Activated CD4-positive, alpha-beta T cell treated with anti-CD3 and anti-CD28 coated beads for 1 hour (primary cell): ENCODE data around the gene SPATA31D3.
"Not testable (repeated sequence)": the region's sequence is repeated elsewhere in the genome, so short reads cannot be mapped to it uniquely, and the experiment has no call there.

Experiments used
- DNase-seq: peaks from one replicate; pipeline ENCODE4 v3.0.0-alpha.2; 2020

Gene SPATA31D3

DNA sequence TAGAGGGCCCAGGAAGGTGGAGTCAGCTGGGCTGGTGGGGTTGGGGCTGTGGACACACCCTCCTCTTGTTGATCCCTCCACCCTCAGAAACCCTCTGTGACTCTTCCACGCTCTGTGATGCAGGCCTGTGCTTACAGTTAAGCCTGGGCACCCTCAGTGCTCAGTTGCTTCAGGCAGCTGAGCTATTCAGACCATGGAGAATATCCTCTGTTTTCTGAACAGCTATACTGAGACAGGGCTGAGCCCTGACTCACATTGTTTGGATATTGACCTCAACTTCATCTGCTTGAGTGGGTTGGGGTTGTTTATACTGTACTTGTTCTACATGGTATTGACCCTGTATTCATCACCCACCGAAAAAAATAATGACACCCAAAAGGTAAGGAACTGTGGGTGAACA lies at the start of gene SPATA31D3:
SPATA31D3 (plus strand) TSS at position 108 of the 400 bp plus-strand sequence; CDS start at position 194, 86 bp downstream.
- DNase-seq = not testable (repeated sequence)

DNA sequence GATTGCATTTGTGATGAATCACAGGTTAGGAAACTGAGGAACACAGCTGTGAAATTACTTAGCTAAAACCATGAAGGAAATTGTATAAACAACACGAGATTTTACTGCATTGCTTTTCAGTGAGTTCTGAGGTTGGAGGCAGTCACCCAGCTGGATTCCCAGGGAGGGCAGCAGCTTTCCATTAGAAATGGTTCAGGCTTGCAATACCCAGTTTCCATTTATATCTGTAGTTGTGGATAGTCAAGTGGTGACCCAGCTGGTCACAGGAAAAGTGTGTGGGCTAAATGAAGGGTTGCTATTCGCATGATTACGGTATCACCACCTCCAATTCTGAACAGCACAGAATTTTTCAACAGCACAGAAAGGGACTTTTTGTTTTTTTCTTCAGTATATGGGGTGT lies 49.4 kb upstream of the SPATA31D3 start:
- no peak for DNase-seq

DNA sequence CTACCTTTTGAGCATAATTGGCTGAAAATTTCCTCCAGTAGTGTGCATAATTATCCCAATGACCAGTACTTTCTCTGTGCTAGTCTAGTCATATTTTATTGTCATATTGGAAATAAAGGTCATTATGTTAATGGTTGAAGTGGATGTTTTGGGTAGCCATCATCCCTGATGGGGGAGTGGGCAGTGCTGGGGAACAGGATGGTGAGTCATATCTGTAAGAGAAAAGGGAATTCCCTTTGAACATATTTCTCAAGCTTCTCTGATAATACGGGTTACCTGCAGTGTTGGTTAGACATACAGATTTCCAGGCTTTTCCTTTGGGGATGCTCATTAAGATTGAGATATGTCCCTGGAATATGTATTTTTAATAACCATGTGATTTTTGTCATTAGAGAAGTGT lies 48.4 kb upstream of the SPATA31D3 start:
- DNase-seq = no peak

DNA sequence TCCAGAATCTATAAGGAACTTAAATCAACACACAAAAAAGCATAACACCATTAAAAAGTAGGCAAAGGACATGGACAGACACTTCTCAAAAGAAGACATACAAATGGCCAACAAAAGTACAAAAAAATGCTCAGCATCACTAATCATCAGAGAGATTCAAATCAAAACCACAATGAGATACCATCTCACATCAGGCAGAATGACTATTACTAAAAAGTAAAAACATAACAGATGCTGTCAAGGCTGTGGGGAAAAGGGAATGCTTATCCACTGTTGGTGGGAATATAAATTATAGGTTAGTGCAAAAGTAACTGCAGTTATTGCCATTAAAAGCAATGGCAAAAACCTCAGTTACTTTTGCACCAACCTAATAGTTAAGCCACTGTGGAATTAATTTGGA lies 47.2 kb upstream of the SPATA31D3 start:
- DNase-seq = no peak

DNA sequence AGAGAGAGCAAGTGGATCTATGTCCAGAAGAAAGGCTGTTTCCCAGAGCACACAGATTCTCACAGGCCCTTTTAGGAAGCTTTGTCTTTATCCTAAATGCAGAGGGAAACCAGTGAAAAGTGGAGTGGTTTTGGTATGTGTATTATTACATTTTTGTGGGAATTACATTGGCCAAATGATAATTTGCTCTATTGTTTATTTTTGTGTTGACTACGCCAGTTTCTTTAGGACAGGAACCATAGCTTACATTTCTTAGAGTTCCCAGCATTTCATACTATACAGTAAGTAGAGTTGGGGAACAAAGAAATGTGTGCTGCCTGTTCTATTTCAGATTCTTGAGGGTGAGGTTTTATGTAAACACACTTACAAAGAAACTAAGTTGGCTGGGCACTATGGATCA lies 44.4 kb upstream of the SPATA31D3 start:
- DNase-seq = no peak

DNA sequence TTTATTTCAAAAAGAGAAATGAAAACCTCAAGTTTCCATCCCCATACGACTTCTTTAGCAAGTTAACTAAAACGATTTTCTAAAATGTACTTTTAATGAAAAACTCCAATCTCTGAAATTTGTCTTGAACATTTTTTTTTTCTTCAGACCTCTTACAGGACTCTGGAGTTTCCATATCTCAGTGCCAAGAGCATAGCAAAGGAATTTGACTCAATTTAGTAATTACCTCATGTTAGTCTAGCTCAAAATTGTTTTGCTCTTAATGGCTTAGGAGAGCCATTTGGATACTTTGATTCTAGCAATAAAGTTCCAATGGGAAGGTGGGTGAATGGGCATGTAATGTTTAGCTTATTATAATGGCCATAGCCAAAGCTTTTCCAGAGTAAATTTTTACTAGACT lies 41.1 kb upstream of the SPATA31D3 start:
- DNase-seq = no peak

DNA sequence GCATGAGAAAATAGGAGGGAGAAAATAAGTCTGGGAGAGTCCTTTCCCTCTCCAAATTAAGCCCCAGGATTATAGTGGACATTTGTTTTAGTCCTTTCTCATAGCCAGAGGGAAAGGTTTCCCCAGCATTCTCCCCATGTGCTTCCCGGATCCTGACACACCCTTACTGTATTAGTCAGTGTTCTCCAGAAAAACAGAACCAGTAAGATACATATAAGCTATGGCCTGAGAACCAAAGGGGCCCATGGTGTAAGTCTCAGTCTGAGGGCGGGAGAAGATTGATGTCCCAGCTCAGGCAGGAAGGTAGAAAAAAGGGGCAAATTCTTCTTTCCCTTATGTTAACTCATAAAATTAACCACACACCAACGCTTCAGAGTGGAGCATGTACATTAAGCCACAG lies 40.7 kb upstream of the SPATA31D3 start:
- no peak for DNase-seq

DNA sequence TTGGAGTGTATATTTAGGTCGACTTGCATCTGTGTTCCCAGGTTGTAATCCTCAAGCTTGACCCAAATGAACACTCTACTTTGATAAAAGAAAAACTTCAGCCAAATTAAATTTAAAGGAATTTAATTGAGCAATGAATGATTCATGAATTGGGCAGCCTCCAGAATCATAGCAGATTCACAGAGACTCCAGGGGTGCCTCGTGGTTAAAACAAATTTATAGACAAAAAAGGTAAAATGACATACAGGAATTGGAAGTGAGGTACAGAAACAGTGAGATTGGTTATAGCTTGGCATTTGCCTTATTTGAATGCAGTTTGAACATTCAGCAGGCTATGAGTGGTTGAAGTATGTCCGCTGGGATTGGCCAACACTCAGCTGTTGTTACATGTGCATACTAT lies 36.6 kb upstream of the SPATA31D3 start:
- no peak for DNase-seq

DNA sequence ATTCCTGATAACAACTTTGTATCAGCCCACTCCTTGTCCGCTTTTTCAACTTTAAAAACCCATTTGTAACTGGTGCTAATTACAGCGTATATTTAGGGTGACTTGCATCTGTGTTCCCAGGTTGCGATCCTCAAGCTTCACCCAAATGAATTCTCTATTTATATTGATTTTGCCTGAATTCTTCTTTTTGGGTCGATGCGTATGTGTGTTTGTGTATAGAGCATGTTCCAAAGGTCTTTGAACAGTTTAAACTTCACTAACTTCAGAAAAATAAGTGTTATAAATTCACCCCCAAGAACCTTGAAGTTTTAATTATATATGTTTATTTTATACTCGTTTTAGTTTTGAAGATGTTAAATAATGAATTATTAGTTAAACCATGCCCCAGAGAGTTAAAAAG lies 31.2 kb upstream of the SPATA31D3 start:
- no peak for DNase-seq

DNA sequence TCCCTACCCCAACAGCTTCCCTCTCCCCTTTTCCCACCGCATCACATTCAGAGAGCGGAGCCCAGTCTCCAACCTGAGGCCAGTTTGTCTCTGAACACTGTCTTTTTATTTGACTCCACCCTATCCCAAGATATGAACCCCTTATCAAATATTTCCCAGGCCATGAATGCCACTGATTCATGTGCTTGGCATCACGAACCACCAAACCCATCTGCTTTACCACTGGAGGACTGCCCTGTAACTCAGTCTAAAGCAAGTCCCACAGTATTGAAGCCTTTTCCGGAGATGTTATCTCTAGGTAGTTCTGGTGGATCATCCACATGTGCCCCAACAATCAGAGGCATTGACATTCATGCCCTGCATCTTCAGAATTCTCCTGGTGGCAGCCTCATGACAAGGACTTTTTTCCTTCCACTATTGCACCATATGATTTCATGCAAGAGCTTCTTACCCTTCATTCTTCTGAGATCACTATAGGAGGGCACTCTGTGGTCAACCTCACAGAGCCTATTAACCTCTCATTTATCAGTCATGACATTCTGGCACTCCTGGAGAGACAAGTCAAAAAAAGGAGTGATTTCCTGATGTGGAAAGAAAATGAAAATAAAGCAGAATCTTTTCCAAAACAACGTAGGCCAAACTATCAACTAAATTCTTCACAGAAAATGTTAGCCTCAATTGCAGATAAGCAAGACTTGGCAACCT lies 27.3 kb upstream of the SPATA31D3 start:
- no peak for DNase-seq

DNA sequence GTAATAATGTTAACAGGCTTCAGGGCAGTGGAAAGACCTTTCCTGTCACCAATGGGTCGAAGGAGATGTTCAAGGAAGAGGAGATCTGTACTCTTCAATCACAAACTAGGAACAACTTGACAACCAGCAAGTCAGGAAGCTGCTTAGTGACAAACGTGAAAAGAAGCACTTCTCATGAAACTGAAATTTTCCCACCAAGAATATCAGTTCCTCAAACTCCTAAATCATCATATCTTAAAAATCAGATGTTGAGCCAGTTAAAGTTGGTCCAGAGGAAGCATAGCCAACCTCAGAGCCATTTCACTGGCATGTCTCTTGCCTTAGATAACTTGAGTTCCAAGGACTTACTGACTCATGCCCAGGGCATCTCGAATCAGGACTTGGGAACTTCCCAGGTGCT lies 24.8 kb upstream of the SPATA31D3 start:
- not testable (repeated sequence) for DNase-seq

DNA sequence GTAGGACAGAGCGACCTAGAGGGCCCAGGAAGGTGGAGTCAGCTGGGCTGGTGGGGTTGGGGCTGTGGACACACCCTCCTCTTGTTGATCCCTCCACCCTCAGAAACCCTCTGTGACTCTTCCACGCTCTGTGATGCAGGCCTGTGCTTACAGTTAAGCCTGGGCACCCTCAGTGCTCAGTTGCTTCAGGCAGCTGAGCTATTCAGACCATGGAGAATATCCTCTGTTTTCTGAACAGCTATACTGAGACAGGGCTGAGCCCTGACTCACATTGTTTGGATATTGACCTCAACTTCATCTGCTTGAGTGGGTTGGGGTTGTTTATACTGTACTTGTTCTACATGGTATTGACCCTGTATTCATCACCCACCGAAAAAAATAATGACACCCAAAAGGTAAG lies 15.0 kb upstream of the SPATA31D3 start, which contains the start of gene SPATA31D4:
SPATA31D4 (plus strand) TSS at position 124 of the 400 bp plus-strand sequence; CDS start at position 210, 86 bp downstream.
- not testable (repeated sequence) for DNase-seq

DNA sequence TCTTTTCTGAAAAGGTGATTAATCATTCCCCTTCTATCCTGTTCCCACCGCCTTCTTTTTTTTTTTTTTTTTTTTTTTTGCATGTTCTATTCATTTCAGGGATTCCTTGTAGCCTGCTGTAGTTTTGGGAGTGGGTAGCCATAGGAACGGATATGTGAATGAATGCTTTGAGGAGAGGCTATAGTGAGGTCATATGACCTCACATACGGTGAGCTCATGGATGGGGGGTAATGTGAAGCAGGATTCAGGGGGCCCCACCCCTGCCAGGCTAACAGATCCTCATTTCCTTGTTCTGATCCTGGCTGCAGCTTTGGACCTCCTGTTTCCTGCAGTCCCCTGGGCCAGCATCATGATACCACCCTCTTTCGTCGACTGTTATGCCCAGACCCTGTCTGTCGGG lies 13.2 kb upstream of the SPATA31D3 start:
- not testable (repeated sequence) for DNase-seq

DNA sequence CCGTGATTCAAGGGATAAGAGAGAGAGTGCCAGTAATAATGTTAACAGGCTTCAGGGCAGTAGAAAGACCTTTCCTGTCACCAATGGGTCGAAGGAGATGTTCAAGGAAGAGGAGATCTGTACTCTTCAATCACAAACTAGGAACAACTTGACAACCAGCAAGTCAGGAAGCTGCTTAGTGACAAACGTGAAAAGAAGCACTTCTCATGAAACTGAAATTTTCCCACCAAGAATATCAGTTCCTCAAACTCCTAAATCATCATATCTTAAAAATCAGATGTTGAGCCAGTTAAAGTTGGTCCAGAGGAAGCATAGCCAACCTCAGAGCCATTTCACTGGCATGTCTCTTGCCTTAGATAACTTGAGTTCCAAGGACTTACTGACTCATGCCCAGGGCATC lies 9.8 kb upstream of the SPATA31D3 start:
- not testable (repeated sequence) for DNase-seq

DNA sequence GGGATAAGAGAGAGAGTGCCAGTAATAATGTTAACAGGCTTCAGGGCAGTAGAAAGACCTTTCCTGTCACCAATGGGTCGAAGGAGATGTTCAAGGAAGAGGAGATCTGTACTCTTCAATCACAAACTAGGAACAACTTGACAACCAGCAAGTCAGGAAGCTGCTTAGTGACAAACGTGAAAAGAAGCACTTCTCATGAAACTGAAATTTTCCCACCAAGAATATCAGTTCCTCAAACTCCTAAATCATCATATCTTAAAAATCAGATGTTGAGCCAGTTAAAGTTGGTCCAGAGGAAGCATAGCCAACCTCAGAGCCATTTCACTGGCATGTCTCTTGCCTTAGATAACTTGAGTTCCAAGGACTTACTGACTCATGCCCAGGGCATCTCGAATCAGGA lies 5.3 kb downstream of the SPATA31D3 start:
- DNase-seq = not testable (repeated sequence)

DNA sequence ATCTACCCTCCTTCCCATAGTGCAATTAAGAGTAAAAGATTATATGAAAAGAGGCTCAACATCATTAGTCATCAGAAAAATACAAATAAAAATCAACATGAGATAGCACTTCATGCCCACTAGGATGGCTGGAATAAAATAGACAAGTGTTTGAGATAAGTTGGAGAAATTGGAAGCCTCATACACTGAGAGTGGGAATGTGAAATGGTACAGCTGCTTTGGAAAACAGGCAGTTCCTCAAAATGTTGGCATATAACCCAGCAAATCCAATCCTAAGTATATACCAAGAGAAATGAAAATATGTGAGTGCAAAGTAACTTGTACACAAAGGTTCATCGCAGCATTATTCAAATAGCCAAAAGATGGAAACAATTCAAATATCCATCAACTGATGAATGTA lies 9.8 kb downstream of the SPATA31D3 start:
- DNase-seq = no peak

DNA sequence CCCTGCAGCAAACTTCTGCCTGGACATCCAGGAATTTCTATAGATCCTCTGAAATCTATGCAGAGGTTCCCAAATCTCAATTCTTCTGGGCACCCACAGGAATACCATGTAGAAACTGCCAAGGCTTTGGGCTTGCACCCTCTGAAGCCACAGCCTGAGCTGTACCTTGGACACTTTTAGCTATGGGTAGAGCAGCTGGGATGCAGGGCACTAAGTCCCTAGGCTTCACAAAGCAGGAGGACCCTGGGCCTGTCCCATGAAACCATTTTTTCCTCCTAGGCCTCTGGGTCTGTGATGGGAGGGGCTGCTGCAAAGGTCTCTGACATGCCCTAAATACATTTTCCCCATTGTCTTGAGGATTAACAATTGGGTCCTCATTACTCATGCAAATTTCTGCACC lies 12.3 kb downstream of the SPATA31D3 start:
- no peak for DNase-seq

DNA sequence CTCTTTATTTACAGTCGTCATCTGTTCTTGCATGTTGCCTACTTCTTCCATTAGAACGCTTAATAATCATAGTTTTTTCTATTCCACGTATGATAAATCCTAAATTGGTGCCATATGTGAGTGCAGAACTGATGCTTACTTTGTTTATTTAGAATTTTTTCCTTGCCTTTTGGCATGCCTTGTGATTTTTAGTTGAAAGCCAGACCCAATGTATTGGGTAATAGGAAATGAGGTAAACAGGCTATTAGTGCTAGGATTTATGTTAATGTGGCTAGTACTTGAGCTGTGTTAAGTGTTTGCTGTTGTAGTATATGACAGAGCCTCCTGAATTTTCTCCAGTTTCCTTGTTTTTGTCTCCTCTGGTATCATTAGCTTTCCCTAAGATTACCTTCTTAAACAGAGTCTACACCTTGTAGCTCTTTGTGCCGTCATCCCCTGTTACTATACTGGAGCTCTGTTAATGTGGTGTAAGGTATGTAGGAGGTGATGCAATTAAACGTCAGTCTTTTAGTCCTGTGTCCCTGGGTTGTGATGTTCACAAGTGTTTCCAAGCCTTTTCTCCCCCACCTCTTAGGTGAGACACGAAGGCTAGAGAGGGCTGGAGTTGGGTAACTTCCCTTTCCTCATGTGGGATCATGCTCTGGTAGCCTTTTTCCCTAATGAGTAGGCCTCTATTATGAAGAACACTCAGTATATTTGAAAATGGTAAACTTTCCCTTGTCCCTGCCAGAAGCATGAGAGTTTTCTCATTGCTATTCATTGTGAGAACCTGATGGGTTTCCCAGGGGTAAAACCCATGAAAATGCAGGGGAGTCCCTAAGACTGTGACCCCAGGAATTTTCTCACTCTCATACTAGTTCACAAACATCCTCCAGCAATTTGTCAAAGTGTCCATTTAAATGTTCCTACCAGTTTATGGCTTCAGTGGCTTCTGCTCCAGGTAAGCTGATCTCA lies 21.2 kb downstream of the SPATA31D3 start:
- no peak for DNase-seq

DNA sequence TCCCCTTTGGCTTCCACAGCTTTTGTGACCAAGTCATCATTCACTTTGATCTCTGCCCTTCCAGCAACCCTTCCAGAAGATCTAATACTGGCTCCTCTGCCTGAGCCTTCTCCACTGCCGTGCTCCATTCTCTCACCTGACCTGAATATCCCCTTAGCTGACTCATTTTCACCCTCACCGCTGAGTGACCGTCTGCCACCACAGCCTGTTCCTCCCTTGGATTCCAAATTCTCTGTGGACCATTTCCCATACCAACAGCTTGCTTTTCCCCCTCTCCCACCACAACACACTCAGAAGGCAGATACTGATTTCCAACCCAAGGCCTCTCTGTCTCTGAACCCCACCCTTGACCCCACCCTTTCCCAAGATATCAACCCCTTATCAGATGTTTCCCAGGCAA lies 24.7 kb downstream of the SPATA31D3 start:
- no peak for DNase-seq

DNA sequence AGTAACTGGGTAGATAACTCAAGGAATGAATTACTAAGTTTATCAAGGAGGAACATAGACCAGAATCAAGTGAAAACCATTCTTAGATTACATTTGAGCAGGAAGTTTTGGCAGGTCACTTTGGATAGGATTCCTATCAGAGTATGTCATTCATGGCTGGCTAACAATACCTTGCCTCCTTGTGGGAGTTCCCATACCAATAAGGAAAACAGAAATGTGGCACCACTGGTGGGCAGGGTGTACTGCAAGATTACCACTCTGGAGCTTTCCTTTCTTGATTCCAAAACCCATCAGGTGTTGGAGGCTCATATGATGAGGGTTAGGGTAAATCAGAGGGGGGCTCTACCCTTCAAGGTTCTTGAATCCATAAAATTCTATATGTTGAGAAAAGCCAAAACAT lies 26.7 kb downstream of the SPATA31D3 start:
- DNase-seq = no peak

DNA sequence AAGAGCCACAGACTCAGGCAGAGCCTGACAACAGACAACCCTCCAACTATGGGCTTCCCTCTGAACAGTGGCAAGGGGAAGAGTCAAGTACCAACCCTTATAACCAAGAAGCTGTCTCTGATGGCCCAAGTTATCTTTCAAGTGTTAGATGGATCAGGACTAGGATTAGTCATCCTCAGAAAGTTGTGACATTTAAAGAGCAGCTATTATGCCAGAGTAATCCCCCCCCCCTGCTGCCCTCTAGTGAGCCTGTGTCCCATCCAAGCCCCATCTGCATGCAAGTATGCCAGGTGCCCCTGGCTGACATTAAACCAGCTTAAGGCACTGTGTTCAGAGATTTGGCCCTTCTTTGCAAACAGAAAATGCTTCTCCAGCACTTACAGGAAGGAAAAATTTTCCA lies 28.4 kb downstream of the SPATA31D3 start:
- DNase-seq = no peak

DNA sequence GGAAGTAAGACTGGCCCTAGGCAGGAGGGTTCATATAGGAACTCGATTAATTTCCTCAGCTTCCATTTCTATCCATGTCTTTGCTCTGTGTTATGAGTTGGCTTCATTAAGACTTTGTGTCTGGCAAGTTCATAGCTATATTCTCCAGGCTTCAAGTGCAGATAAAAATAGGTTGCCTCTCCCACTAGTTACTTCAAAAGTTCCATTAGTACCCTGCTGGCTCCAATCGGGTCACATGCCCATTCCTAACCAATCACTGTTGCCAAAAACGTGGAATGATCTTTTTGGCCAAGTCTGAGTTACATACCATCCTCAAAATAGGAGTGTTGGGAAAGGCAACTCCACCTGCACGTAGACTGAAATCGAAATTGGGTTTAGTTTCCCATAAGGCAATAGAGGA lies 31.5 kb downstream of the SPATA31D3 start:
- no peak for DNase-seq

DNA sequence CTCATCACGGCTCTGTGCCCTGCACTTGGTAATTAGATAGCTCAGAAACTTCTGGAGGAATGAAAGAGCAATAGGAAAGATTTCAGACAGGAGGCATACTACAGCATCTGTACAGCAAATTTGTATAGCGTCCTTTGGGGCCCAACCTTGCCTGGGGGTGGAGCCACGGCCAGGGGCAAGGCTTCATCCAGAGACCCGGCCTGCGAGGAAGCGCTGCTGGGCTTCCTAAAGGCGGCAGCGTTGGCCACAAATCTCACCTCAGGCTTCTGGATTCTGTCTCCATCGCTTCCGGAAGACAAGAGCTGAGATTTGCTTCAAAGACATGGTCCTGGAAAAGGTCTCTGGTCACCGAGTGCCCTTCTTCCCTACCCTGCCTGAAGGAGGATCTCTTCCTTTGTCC lies 33.1 kb downstream of the SPATA31D3 start:
- DNase-seq = no peak

DNA sequence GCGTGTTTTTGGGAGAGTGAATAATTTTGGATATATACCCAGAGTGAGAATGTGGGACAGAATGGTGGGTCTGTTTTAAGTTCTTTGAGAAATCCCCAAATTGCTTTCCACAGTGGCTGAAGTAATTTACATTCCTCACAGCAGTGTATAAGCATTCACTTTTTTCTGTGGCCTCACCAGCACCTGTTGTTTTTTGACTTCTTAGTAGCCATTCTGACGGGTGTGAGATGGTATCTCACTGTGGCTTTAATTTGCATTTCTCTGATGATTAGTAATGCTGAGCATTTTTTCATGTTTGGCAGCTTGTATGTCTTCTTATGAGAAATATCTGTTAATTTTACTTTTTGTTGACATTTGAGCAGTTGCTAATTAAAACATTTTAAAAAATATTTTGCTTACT lies 35.9 kb downstream of the SPATA31D3 start:
- DNase-seq = no peak
